Measurements from ENCODE around the gene PHF2.

DNA sequence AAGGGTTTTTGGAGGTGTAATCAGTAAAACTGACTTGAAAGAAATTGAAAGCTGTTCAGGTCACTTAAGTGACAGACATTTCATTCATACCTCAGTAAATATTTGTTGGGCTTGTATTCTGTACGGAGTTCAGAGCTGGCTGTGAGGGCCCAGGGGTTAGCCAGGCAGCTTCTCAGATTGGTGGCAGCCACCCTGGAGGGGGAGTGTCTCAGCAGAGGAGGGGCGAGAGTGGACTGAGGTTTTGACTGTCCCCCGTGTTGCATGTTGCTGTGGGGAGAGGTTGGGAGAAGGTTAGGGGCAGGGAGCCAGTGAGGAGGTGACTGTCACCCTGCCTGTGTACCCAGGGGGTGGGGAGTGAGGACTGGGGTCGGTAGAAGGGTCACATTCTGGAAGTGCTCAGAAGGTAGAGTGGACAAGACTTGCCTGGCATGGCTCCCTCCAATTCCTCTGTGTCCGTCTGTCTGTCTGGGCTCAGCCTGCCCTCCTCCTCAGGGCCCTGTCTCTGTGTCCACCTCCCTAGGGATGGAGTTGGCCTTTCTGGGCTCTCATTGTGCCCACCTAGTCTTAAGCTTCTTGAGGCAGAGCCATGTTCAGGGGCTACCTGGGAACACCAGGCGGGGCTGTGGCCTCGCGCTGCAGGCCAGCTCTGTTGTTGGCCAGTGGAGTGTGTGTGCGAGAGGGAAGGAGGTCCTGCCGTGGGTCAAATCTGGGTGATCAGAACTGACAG lies 4.4 kb downstream of the PHF2 start:
- TF ChIP-seq, protein P1, sequence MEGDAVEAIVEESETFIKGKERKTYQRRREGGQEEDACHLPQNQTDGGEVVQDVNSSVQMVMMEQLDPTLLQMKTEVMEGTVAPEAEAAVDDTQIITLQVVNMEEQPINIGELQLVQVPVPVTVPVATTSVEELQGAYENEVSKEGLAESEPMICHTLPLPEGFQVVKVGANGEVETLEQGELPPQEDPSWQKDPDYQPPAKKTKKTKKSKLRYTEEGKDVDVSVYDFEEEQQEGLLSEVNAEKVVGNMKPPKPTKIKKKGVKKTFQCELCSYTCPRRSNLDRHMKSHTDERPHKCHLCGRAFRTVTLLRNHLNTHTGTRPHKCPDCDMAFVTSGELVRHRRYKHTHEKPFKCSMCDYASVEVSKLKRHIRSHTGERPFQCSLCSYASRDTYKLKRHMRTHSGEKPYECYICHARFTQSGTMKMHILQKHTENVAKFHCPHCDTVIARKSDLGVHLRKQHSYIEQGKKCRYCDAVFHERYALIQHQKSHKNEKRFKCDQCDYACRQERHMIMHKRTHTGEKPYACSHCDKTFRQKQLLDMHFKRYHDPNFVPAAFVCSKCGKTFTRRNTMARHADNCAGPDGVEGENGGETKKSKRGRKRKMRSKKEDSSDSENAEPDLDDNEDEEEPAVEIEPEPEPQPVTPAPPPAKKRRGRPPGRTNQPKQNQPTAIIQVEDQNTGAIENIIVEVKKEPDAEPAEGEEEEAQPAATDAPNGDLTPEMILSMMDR (IDR thresholded peaks at IDR 0.05; ENCODE audit: insufficient read depth, low read depth, low read length) = no peak
- no peak for TF ChIP-seq EZH2 (IDR thresholded peaks at IDR 0.05; ENCODE audit: insufficient read depth, low read length)
